Mesothelial cell of epicardium (in vitro differentiated cells): ENCODE data around the gene TRIP10. TPM values are rescaled to one million over a fixed set of nuclear protein-coding genes. Genes with fewer than 3 reads are reported as not detected.
"Not testable (repeated sequence)": the region's sequence is repeated elsewhere in the genome, so short reads cannot be mapped to it uniquely, and the experiment has no call there.

ENCODE experiments used
- DNase-seq, 2 experiments: peaks; one replicate each; pipeline ENCODE4 v3.0.0; 2021; ENCODE audit warnings: low spot score in 2 of 2; ENCODE audit not compliant: unreplicated experiment in 2 of 2
- H3K27ac Mint-ChIP-seq: 2 replicates; pipeline ENCODE4 v1.8.0; 2021; ENCODE audit warnings: mixed read lengths
- H3K27me3 Mint-ChIP-seq: 2 replicates; pipeline ENCODE4 v1.8.0; 2021; ENCODE audit warnings: low read depth, mixed read lengths
- H3K36me3 Mint-ChIP-seq: 2 replicates; pipeline ENCODE4 v1.8.0; 2021; ENCODE audit warnings: mixed read lengths
- H3K4me1 Mint-ChIP-seq: 2 replicates; pipeline ENCODE4 v1.8.0; 2021; ENCODE audit warnings: mixed read lengths
- H3K4me3 Mint-ChIP-seq: 2 replicates; pipeline ENCODE4 v1.8.0; 2021; ENCODE audit warnings: mild to moderate bottlenecking, moderate library complexity, mixed read lengths
- H3K9me3 Mint-ChIP-seq: 2 replicates; pipeline ENCODE4 v1.8.0; 2021; ENCODE audit warnings: mixed read lengths
- CTCF ChIP-seq: fragments of 200-600 bp; sonication (generic); IDR thresholded peaks from one replicate; pipeline ENCODE4 v1.5.0; 2021; ENCODE audit warnings: antibody characterized with exemption; ENCODE audit not compliant: unreplicated experiment
- total RNA-seq: library from RNA; stranded (reverse); gene quantifications from 3 replicates; pipeline ENCODE4 v1.2.1, GENCODE V29; 2021

The TRIP10 gene
- total RNA-seq, 1 donor from 2014 or later, result 73.2 TPM

- Mint-ChIP-seq H3K27me3 (no peaks in the 10 kb centered on the region), H3K4me1 (peaks cover 49% of the 10 kb centered on the region), H3K4me3 (peak overlapping the region; percentile 34), H3K9me3 (no peaks in the 10 kb centered on the region), H3K36me3 (peaks cover 32% of the 10 kb centered on the region), H3K27ac (peak overlapping the region; percentile 96)
- DNase-seq, result no peak
- no peak for TF ChIP-seq CTCF
Observed at GRCh38 chr19:6743714-6744380, 4.4 kb downstream of the TRIP10 start.

- Mint-ChIP-seq H3K36me3 (peaks cover 35% of the 10 kb centered on the region), H3K4me3 (peak overlapping the region; percentile 14), H3K4me1 (peaks cover 44% of the 10 kb centered on the region), H3K9me3 (no peaks in the 10 kb centered on the region), H3K27ac (peak overlapping the region; percentile 96), H3K27me3 (no peaks in the 10 kb centered on the region)
- no peak for TF ChIP-seq CTCF
- DNase-seq, result peak; percentile 78 to 89
Observed at GRCh38 chr19:6744381-6745301, 5.2 kb downstream of the TRIP10 start.

- no peak for TF ChIP-seq CTCF
- DNase-seq, result no peak
- H3K4me1 Mint-ChIP-seq, result peaks cover 41% of the 10 kb centered on the region
- peak overlapping the region; percentile 96 for H3K27ac Mint-ChIP-seq
- H3K4me3 Mint-ChIP-seq, result no peak overlapping the region
- no peaks in the 10 kb centered on the region for H3K27me3 Mint-ChIP-seq
- no peaks in the 10 kb centered on the region for H3K9me3 Mint-ChIP-seq
- peaks cover 37% of the 10 kb centered on the region for H3K36me3 Mint-ChIP-seq
Observed at GRCh38 chr19:6745965-6746364, 6.5 kb downstream of the TRIP10 start.

GRCh38 chr19:6748543-6748942 is 9.1 kb downstream of the TRIP10 start:
- not testable (repeated sequence) for H3K27ac Mint-ChIP-seq, H3K9me3 Mint-ChIP-seq, H3K27me3 Mint-ChIP-seq, DNase-seq, H3K4me3 Mint-ChIP-seq
- Mint-ChIP-seq H3K4me1 (peaks cover 28% of the 10 kb centered on the region), H3K36me3 (peaks cover 39% of the 10 kb centered on the region)

- no peak overlapping the region for H3K27ac Mint-ChIP-seq
- no peak overlapping the region for H3K4me3 Mint-ChIP-seq
- peaks cover 15% of the 10 kb centered on the region for H3K4me1 Mint-ChIP-seq
- DNase-seq, result no peak
- peaks cover 35% of the 10 kb centered on the region for H3K36me3 Mint-ChIP-seq
- H3K9me3 Mint-ChIP-seq, result no peaks in the 10 kb centered on the region
- peaks cover 4% of the 10 kb centered on the region for H3K27me3 Mint-ChIP-seq
- no peak for TF ChIP-seq CTCF
Observed at GRCh38 chr19:6750062-6750461, 10.6 kb downstream of the TRIP10 start.

GRCh38 chr19:6751189-6751588 is 11.7 kb downstream of the TRIP10 start:
- Mint-ChIP-seq H3K4me3 (no peak overlapping the region), H3K9me3 (no peaks in the 10 kb centered on the region), H3K4me1 (peaks cover 7% of the 10 kb centered on the region), H3K27ac (no peak overlapping the region), H3K27me3 (peaks cover 4% of the 10 kb centered on the region), H3K36me3 (peaks cover 33% of the 10 kb centered on the region)
- DNase-seq, result no peak
- no peak for TF ChIP-seq CTCF
